Liver (tissue), 3 donors: Measurements from ENCODE around the gene GRK5.

ENCODE experiments used
- FOXA1 ChIP-seq: IDR thresholded peaks from 2 replicates; pipeline ENCODE4 v1.6.1; 2016; ENCODE audit warnings: antibody characterized with exemption
- FOXA2 ChIP-seq: IDR thresholded peaks from 2 replicates; pipeline ENCODE4 v1.6.1; 2016; ENCODE audit warnings: antibody characterized with exemption
- GABPA ChIP-seq, 2 donors: IDR thresholded peaks in 1 of 2; conservative IDR thresholded peaks in 1 of 2; 2 replicates each; pipeline ENCODE4 v1.6.1; 2016; ENCODE audit warnings: antibody characterized with exemption in 2 of 2, mild to moderate bottlenecking in 1 of 2, moderate library complexity in 1 of 2
- HNF4G ChIP-seq: IDR thresholded peaks from 2 replicates; pipeline ENCODE4 v1.6.1; 2016; ENCODE audit warnings: antibody characterized with exemption
- JUND ChIP-seq, 2 donors: IDR thresholded peaks; 2 replicates each; pipeline ENCODE4 v1.6.1; 2016; ENCODE audit warnings: antibody characterized with exemption in 2 of 2
- RAD21 ChIP-seq, 2 donors: IDR thresholded peaks; 2 replicates each; pipeline ENCODE4 v1.6.1; 2016; ENCODE audit warnings: antibody characterized with exemption in 2 of 2, mild to moderate bottlenecking in 2 of 2
- SP1 ChIP-seq: IDR thresholded peaks from 2 replicates; pipeline ENCODE4 v1.6.1; 2018; ENCODE audit warnings: antibody characterized with exemption, mild to moderate bottlenecking
- TAF1 ChIP-seq: conservative IDR thresholded peaks from 2 replicates; pipeline ENCODE4 v1.6.1; 2016; ENCODE audit warnings: antibody characterized with exemption, mild to moderate bottlenecking
- YY1 ChIP-seq: IDR thresholded peaks from 2 replicates; pipeline ENCODE4 v1.6.1; 2016; ENCODE audit warnings: antibody characterized with exemption, mild to moderate bottlenecking
- TF ChIP-seq, protein P1 (sequence below): fragments of 150-350 bp; IDR thresholded peaks from 2 replicates; pipeline ENCODE4 v1.5.1; 2017; ENCODE audit warnings: improper control_type of control experiment, low read depth, low read length; ENCODE audit not compliant: missing input control
- TF ChIP-seq, protein P2 (sequence below): IDR thresholded peaks from 2 replicates; pipeline ENCODE4 v1.6.1; 2016; ENCODE audit warnings: antibody characterized with exemption
- TF ChIP-seq, protein P3 (sequence below): IDR thresholded peaks from 2 replicates; pipeline ENCODE4 v1.6.1; 2016; ENCODE audit warnings: antibody characterized with exemption
- TF ChIP-seq, protein P4 (sequence below): IDR thresholded peaks from 2 replicates; pipeline ENCODE4 v1.6.1; 2016; ENCODE audit warnings: antibody characterized with exemption
- TF ChIP-seq, protein P5 (sequence below): IDR thresholded peaks from 2 replicates; pipeline ENCODE4 v1.6.1; 2016; ENCODE audit warnings: antibody characterized with exemption, mild to moderate bottlenecking
- donor health status: healthy.
- donor health status: healthy.

DNA sequence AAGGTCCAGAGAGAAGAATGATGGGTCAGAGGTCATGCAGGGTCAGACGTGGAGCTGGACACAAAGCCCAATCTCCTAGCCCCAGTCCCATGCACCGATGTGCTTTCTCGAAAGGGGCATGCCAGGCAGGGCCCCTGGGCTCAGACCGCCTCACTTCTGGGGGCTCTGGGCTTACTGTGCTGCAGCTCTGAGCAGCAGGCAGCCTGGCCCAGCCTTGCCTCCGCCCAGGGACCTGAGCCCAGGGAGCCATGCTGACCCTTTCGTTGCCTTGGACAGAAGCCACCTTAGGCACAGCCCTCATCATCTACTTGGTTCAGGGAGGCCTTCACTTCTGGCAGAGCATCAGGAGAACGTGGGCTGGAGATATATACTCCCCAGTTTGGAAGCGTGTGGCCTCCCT, 161.2 kb downstream of the GRK5 start:
- TF ChIP-seq, protein P1, sequence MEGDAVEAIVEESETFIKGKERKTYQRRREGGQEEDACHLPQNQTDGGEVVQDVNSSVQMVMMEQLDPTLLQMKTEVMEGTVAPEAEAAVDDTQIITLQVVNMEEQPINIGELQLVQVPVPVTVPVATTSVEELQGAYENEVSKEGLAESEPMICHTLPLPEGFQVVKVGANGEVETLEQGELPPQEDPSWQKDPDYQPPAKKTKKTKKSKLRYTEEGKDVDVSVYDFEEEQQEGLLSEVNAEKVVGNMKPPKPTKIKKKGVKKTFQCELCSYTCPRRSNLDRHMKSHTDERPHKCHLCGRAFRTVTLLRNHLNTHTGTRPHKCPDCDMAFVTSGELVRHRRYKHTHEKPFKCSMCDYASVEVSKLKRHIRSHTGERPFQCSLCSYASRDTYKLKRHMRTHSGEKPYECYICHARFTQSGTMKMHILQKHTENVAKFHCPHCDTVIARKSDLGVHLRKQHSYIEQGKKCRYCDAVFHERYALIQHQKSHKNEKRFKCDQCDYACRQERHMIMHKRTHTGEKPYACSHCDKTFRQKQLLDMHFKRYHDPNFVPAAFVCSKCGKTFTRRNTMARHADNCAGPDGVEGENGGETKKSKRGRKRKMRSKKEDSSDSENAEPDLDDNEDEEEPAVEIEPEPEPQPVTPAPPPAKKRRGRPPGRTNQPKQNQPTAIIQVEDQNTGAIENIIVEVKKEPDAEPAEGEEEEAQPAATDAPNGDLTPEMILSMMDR = no peak
- TF ChIP-seq, protein P2, sequence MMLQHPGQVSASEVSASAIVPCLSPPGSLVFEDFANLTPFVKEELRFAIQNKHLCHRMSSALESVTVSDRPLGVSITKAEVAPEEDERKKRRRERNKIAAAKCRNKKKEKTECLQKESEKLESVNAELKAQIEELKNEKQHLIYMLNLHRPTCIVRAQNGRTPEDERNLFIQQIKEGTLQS = no peak
- TF ChIP-seq RAD21 (IDR thresholded peaks at IDR 0.05) (no peak), SP1 (no peak), GABPA (IDR thresholded peaks at IDR 0.05 in 1 of 2, conservative IDR thresholded peaks at IDR 0.05 in 1 of 2) (no peak), YY1 (no peak), FOXA1 (no peak), TAF1 (no peak), JUND (IDR thresholded peaks at IDR 0.05) (no peak), HNF4G (no peak), FOXA2 (no peak)
- TF ChIP-seq, protein P3, sequence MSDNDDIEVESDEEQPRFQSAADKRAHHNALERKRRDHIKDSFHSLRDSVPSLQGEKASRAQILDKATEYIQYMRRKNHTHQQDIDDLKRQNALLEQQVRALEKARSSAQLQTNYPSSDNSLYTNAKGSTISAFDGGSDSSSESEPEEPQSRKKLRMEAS = no peak
- TF ChIP-seq, protein P4, sequence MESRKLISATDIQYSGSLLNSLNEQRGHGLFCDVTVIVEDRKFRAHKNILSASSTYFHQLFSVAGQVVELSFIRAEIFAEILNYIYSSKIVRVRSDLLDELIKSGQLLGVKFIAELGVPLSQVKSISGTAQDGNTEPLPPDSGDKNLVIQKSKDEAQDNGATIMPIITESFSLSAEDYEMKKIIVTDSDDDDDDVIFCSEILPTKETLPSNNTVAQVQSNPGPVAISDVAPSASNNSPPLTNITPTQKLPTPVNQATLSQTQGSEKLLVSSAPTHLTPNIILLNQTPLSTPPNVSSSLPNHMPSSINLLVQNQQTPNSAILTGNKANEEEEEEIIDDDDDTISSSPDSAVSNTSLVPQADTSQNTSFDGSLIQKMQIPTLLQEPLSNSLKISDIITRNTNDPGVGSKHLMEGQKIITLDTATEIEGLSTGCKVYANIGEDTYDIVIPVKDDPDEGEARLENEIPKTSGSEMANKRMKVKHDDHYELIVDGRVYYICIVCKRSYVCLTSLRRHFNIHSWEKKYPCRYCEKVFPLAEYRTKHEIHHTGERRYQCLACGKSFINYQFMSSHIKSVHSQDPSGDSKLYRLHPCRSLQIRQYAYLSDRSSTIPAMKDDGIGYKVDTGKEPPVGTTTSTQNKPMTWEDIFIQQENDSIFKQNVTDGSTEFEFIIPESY = no peak
- TF ChIP-seq, protein P5, sequence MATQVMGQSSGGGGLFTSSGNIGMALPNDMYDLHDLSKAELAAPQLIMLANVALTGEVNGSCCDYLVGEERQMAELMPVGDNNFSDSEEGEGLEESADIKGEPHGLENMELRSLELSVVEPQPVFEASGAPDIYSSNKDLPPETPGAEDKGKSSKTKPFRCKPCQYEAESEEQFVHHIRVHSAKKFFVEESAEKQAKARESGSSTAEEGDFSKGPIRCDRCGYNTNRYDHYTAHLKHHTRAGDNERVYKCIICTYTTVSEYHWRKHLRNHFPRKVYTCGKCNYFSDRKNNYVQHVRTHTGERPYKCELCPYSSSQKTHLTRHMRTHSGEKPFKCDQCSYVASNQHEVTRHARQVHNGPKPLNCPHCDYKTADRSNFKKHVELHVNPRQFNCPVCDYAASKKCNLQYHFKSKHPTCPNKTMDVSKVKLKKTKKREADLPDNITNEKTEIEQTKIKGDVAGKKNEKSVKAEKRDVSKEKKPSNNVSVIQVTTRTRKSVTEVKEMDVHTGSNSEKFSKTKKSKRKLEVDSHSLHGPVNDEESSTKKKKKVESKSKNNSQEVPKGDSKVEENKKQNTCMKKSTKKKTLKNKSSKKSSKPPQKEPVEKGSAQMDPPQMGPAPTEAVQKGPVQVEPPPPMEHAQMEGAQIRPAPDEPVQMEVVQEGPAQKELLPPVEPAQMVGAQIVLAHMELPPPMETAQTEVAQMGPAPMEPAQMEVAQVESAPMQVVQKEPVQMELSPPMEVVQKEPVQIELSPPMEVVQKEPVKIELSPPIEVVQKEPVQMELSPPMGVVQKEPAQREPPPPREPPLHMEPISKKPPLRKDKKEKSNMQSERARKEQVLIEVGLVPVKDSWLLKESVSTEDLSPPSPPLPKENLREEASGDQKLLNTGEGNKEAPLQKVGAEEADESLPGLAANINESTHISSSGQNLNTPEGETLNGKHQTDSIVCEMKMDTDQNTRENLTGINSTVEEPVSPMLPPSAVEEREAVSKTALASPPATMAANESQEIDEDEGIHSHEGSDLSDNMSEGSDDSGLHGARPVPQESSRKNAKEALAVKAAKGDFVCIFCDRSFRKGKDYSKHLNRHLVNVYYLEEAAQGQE = no peak
